Caco-2 (cell line): ENCODE results near the gene KIAA0825. TPM values are rescaled to one million over a fixed set of nuclear protein-coding genes. Genes with fewer than 3 reads are reported as not detected.

Experiments used
- total RNA-seq: library from RNA; stranded (reverse); gene quantifications from 2 replicates; pipeline ENCODE4 v1.2.3, GENCODE V29; 2022

Gene KIAA0825
- total RNA-seq, 1 experiment from 2014 or later = 0.50 TPM

Other genes with a start within 250 kb of the KIAA0825 start
- gene SLF1, start 65 bp upstream of the KIAA0825 start, total RNA-seq = 7.9 and 11.7 TPM in 2 replicates